H1 (cell line): ENCODE results near the gene LHCGR. TPM values are rescaled to one million over a fixed set of nuclear protein-coding genes. Genes with fewer than 3 reads are reported as not detected.

Experiments used
- CTCF ChIA-PET: fragments of 300-600 bp; sonication (Branson Sonifier 250); formaldehyde crosslinking; loops from one replicate; lab custom pipeline; 2021; ENCODE audit not compliant: partially characterized antibody; lab: Charles Lee
- POLR2A ChIA-PET: fragments of 300-600 bp; sonication (Branson Sonifier 250); formaldehyde crosslinking; loops from one replicate; lab custom pipeline; 2021; ENCODE audit warnings: inconsistent platforms; ENCODE audit not compliant: partially characterized antibody; lab: Charles Lee
- DNase-seq, 2 experiments: peaks; one replicate each; pipeline versions ENCODE4 v3.0.0 to v3.0.0-alpha.2; 2010 to 2022; ENCODE audit warnings: low spot score in 2 of 2, low read depth in 1 of 2, mixed read lengths in 1 of 2
- FAIRE-seq: peaks from 2 replicates; lab custom pipeline; 2011; peaks lifted over from hg19 to GRCh38; lab: Jason Lieb, UNC
- H2AFZ ChIP-seq: 2 replicates; pipeline ENCODE4 v1.8.1; 2012; ENCODE audit warnings: low read length, inconsistent platforms
- H2AK5ac ChIP-seq: 2 replicates; pipeline ENCODE4 v1.6.1; 2013; ENCODE audit warnings: low read depth, low read length
- H2BK120ac ChIP-seq: replicated peaks from 2 replicates; pipeline ENCODE3; 2013; ENCODE audit warnings: low read depth, low read length, inconsistent platforms
- H2BK12ac ChIP-seq: 2 replicates; pipeline ENCODE4 v1.6.1; 2013; ENCODE audit warnings: low read depth, low read length
- H2BK15ac ChIP-seq: 2 replicates; pipeline ENCODE4 v1.6.1; 2013; ENCODE audit warnings: low read length
- H2BK20ac ChIP-seq: 2 replicates; pipeline ENCODE4 v1.6.1; 2013; ENCODE audit warnings: low read length
- H2BK5ac ChIP-seq: 2 replicates; pipeline ENCODE4 v1.6.1; 2013; ENCODE audit warnings: low read depth, low read length
- H3K14ac ChIP-seq: 2 replicates; pipeline ENCODE4 v1.6.1; 2013; ENCODE audit warnings: inconsistent platforms; ENCODE audit not compliant: insufficient read length
- H3K18ac ChIP-seq: 2 replicates; pipeline ENCODE4 v1.6.1; 2013; ENCODE audit warnings: low read length; ENCODE audit errors: extremely low read depth
- H3K23ac ChIP-seq: 2 replicates; pipeline ENCODE4 v1.6.1; 2013; ENCODE audit warnings: inconsistent platforms; ENCODE audit not compliant: insufficient read length
- H3K23me2 ChIP-seq: 2 replicates; pipeline ENCODE4 v1.6.1; 2013; ENCODE audit warnings: low read depth, low read length
- H3K27ac ChIP-seq: 2 replicates; pipeline ENCODE4 v1.6.1; 2011; ENCODE audit warnings: low read depth, low read length, inconsistent platforms
- H3K27me3 ChIP-seq, 4 experiments: replicated peaks in 1 of 4; 1 replicate in 1 of 4; 2 replicates in 3 of 4; pipeline versions ENCODE4 v1.6.1 to v1.8.1; 2011 to 2013; ENCODE audit warnings: low read length in 3 of 4, mild to moderate bottlenecking in 3 of 4, inconsistent platforms in 2 of 4, mixed read lengths in 2 of 4, moderate library complexity in 1 of 4; ENCODE audit not compliant: control insufficient read depth in 3 of 4, insufficient read depth in 3 of 4; ENCODE audit errors: extremely low read depth in 1 of 4
- H3K36me3 ChIP-seq, 4 experiments: 2 replicates each; pipeline versions ENCODE4 v1.6.1 to v1.8.1; 2011 to 2013; ENCODE audit warnings: mild to moderate bottlenecking in 4 of 4, low read length in 3 of 4, moderate library complexity in 2 of 4, control low read depth in 1 of 4, inconsistent platforms in 1 of 4; ENCODE audit not compliant: insufficient read depth in 4 of 4, control insufficient read depth in 2 of 4
- H3K4ac ChIP-seq: replicated peaks from 2 replicates; pipeline ENCODE3; 2013; ENCODE audit warnings: low read length, low read depth, mixed read lengths, inconsistent platforms; ENCODE audit not compliant: insufficient read length
- H3K4me1 ChIP-seq, 4 experiments: replicated peaks in 1 of 4; 1 replicate in 1 of 4; 2 replicates in 3 of 4; pipeline versions ENCODE4 v1.6.1 to v1.8.1; 2011 to 2013; ENCODE audit warnings: low read length in 3 of 4, inconsistent platforms in 2 of 4, mixed read lengths in 1 of 4; ENCODE audit not compliant: insufficient read depth in 4 of 4, control insufficient read depth in 3 of 4
- H3K4me2 ChIP-seq, 2 experiments: 2 replicates each; pipeline versions ENCODE4 v1.6.1 to v1.8.1; 2011 to 2013; ENCODE audit warnings: low read depth in 2 of 2, low read length in 2 of 2, control low read depth in 1 of 2, inconsistent platforms in 1 of 2, mild to moderate bottlenecking in 1 of 2; ENCODE audit not compliant: insufficient read depth in 1 of 2
- H3K4me3 ChIP-seq, 4 experiments: fragments of 200-600, 300-600 bp in 1 of 4; sonication (generic), shearing (Covaris generic), sonication (Bioruptor Twin) in 1 of 4; 2 replicates each; pipeline versions ENCODE4 v1.5.1 to v1.8.1; 2011 to 2016; ENCODE audit warnings: low read length in 4 of 4, low read depth in 3 of 4, control low read depth in 2 of 4, inconsistent platforms in 2 of 4, mild to moderate bottlenecking in 2 of 4, mixed read lengths in 1 of 4, moderate library complexity in 1 of 4; ENCODE audit not compliant: insufficient read depth in 2 of 4; ENCODE audit errors: extremely low read depth in 1 of 4
- H3K56ac ChIP-seq: replicated peaks from 2 replicates; pipeline ENCODE3; 2013; ENCODE audit warnings: low read depth, mild to moderate bottlenecking, mixed read lengths, low read length, inconsistent platforms; ENCODE audit not compliant: insufficient read length
- H3K79me1 ChIP-seq: 2 replicates; pipeline ENCODE4 v1.6.1; 2013; ENCODE audit warnings: low read depth, low read length, control low read depth
- H3K79me2 ChIP-seq, 2 experiments: 2 replicates each; pipeline versions ENCODE4 v1.6.1 to v1.8.1; 2012 to 2013; ENCODE audit warnings: low read length in 2 of 2, mild to moderate bottlenecking in 2 of 2, inconsistent platforms in 1 of 2; ENCODE audit not compliant: insufficient read depth in 2 of 2, control insufficient read depth in 1 of 2
- H3K9ac ChIP-seq, 4 experiments: replicated peaks in 1 of 4; 1 replicate in 1 of 4; 2 replicates in 3 of 4; pipeline versions ENCODE4 v1.6.1 to v1.8.1; 2011 to 2013; ENCODE audit warnings: low read depth in 3 of 4, low read length in 3 of 4, control low read depth in 2 of 4, mild to moderate bottlenecking in 2 of 4, moderate library complexity in 2 of 4, inconsistent platforms in 1 of 4; ENCODE audit errors: extremely low read depth in 1 of 4
- H3K9me3 ChIP-seq, 2 experiments: 2 replicates each; pipeline versions ENCODE4 v1.6.1 to v1.8.1; 2012 to 2013; ENCODE audit warnings: mild to moderate bottlenecking in 2 of 2, moderate library complexity in 2 of 2, control low read depth in 1 of 2, inconsistent platforms in 1 of 2, low read depth in 1 of 2, low read length in 1 of 2, mixed read lengths in 1 of 2; ENCODE audit not compliant: insufficient read depth in 2 of 2
- H4K20me1 ChIP-seq, 2 experiments: replicated peaks in 1 of 2; 2 replicates each; pipeline versions ENCODE3 to v1.8.1; 2011 to 2013; ENCODE audit warnings: inconsistent platforms in 2 of 2, low read length in 2 of 2, mild to moderate bottlenecking in 1 of 2; ENCODE audit not compliant: insufficient read depth in 2 of 2, control insufficient read depth in 1 of 2
- H4K5ac ChIP-seq: 2 replicates; pipeline ENCODE4 v1.6.1; 2013; ENCODE audit warnings: low read length, low read depth, mixed read lengths, inconsistent platforms; ENCODE audit not compliant: insufficient read length
- H4K8ac ChIP-seq: 2 replicates; pipeline ENCODE4 v1.8.0; 2013; ENCODE audit warnings: mild to moderate bottlenecking, moderate library complexity, low read length, inconsistent platforms; ENCODE audit not compliant: insufficient read depth; ENCODE audit errors: extremely low read depth
- H4K91ac ChIP-seq: replicated peaks from 2 replicates; pipeline ENCODE3; 2013; ENCODE audit warnings: low read length, mixed read lengths, inconsistent platforms; ENCODE audit not compliant: insufficient read length
- CBX5 ChIP-seq: fragments of 300-800, 300-1000 bp; sonication (generic); IDR thresholded peaks from 2 replicates; pipeline ENCODE4 v1.7.1; 2016; ENCODE audit warnings: antibody characterized with exemption, low read length, low read depth
- KDM1A ChIP-seq: fragments of 200-600, 300-600 bp; sonication (generic); IDR thresholded peaks from 2 replicates; pipeline ENCODE4 v1.7.1; 2016; ENCODE audit warnings: mild to moderate bottlenecking, low read length, borderline replicate concordance
- WGBS, 2 experiments: shearing (Covaris generic) in 1 of 2; methylation state at CpG; one replicate each; pipeline versions ENCODE4 v1.1.6 to v1.1.7; 2013 to 2015; ENCODE audit warnings: low lambda C conversion rate in 2 of 2, mixed read lengths in 2 of 2, inconsistent platforms in 1 of 2, low coverage in 1 of 2, missing lambda C conversion rate in 1 of 2; ENCODE audit not compliant: insufficient replicate concordance in 2 of 2, insufficient coverage in 1 of 2, insufficient read length in 1 of 2; ENCODE audit errors: extremely low coverage in 1 of 2, missing lambda C conversion rate in 1 of 2; 5-methylcytosine and 5-hydroxymethylcytosine counted together
- polyA plus RNA-seq, 7 experiments: library from polyadenylated mRNA; depleted of rRNA in 3 of 7; stranded (reverse) in 5 of 7; unstranded in 2 of 7; fragments of >200 nt in 5 of 7; fragments of 200-250 nt in 2 of 7; gene quantifications; 1 replicate in 5 of 7; 2 replicates in 1 of 7; 4 replicates in 1 of 7; pipeline versions ENCODE4 v1.2.1 to v1.2.3, GENCODE V29; 2011 to 2013; ENCODE audit warnings: missing spikeins in 2 of 7, mixed read lengths in 2 of 7
- total RNA-seq: library from RNA; stranded (reverse); fragmentation: NEBNext Ultra II Directional; extraction: Animal tissue kit (Norgen Biotek cat#: 25700); gene quantifications from 2 replicates; pipeline ENCODE4 v1.2.1, GENCODE V29; 2021

The LHCGR gene
- total and polyA plus RNA-seq, 2 of the 8 experiments (the other 6 are each of a cell fraction or from before 2014, with no cell fraction given): 0.30 to 0.73 TPM

DNA sequence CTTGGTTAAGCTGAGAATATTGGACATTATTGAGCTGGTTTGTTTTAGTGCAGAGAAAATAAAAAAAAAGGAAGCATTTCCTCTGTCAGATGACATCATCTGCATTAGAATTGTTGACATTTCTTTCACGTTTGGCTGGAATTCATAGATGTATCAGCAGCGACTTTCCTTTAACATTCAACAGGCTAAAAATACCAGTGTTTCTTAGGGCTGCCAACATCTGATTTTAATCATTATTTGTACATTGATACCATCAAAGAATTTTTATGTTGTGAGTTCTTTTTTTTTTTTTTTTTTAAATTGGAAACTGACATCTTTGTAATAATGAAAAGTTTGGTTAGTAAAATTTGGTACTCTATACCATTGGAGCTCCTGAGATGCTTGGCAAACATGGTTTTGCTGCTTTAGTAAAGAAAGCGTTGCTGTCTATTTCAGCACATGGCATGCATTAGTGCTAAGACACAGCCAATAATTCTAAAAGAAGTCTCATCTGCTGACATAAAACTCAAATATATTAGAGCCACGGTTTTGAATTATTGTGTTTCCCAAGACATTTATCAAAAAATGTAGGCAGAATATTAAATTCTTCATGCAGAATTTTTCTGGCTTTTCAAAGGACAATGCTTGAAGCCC, 104.2 kb downstream of the LHCGR start:
- Histone ChIP-seq H3K23ac (no peak overlapping the region), H3K79me1 (no peaks in the 10 kb centered on the region), H3K23me2 (no peaks in the 10 kb centered on the region), H3K4me3 (no peak overlapping the region), H2AFZ (no peak overlapping the region), H2BK20ac (no peak overlapping the region)
- FAIRE-seq: no peak
- TF ChIP-seq KDM1A (no peak), CBX5 (no peak)
- TF ChIP-seq, all 59 proteins: peak for 0
- no peak overlapping the region for H2AK5ac ChIP-seq
- no peak overlapping the region for H4K5ac ChIP-seq
- no peak overlapping the region for H3K14ac ChIP-seq
- H2BK5ac ChIP-seq: no peak overlapping the region
- H3K4me1 ChIP-seq: no peaks in the 10 kb centered on the region; a peak in 1 of 7 replicates
- DNase-seq: no peak
- 64% methylated on average over 4 of the region's 4 CpGs; no CpG with 5 or more reads in 1 of the 2 experiments for WGBS, 2 experiments
- H3K4ac ChIP-seq: no peak overlapping the region
- H4K20me1 ChIP-seq: no peaks in the 10 kb centered on the region
- H2BK15ac ChIP-seq: no peak overlapping the region
- POLR2A ChIA-PET: no interaction called here
- H3K4me2 ChIP-seq: no peak overlapping the region
- H3K27ac ChIP-seq: no peak overlapping the region
- H2BK120ac ChIP-seq: no peak overlapping the region
- H2BK12ac ChIP-seq: no peak overlapping the region
- no peak overlapping the region for H4K8ac ChIP-seq
- CTCF ChIA-PET: interaction anchor here (0.6 to 1.2 kb wide), 2 partner anchors 54 to 295 kb away, joined by 4 to 5 read pairs; no protein-coding TSS in a partner anchor
- no peaks in the 10 kb centered on the region for H3K27me3 ChIP-seq
- no peak overlapping the region for H3K18ac ChIP-seq
- H3K79me2 ChIP-seq: no peaks in the 10 kb centered on the region
- no peaks in the 10 kb centered on the region for H3K9me3 ChIP-seq
- no peaks in the 10 kb centered on the region for H3K36me3 ChIP-seq
- no peak overlapping the region for H4K91ac ChIP-seq
- H3K56ac ChIP-seq: no peak overlapping the region
- no peak overlapping the region for H3K9ac ChIP-seq
